Right lobe of liver (tissue), 6 donors: ENCODE results near the gene ADGRG6. TPM values are rescaled to one million over a fixed set of nuclear protein-coding genes. Genes with fewer than 3 reads are reported as not detected.
A peak's percentile ranks its signal among the peaks of the same experiment; 100 is the strongest.

Source experiments
- ATAC-seq, 4 donors: fragments of 200-7000 bp; cut with Tn5 transposase; one replicate each; pipeline ENCODE4 v1.9.1; 2020; ENCODE audit warnings: mild to moderate bottlenecking in 4 of 4, moderate library complexity in 4 of 4
- DNase-seq, 3 donors: peaks; one replicate each; pipeline ENCODE4 v3.0.0-alpha.2; 2020
- H3K27ac ChIP-seq, 3 donors: fragments of 200-600 bp; one replicate each; pipeline ENCODE4 v1.8.0; 2022
- H3K27me3 ChIP-seq, 2 donors: fragments of 200-600 bp; one replicate each; pipeline ENCODE4 v1.8.0; 2022
- H3K36me3 ChIP-seq, 4 donors: fragments of 200-600 bp; sonication (generic) in 1 of 4; one replicate each; pipeline versions ENCODE4 v1.5.1 to v1.8.0; 2017 to 2022; ENCODE audit warnings: control low read depth in 1 of 4
- H3K4me1 ChIP-seq, 4 donors: fragments of 200-600 bp; sonication (generic) in 1 of 4; one replicate each; pipeline versions ENCODE4 v1.5.1 to v1.8.0; 2017 to 2022; ENCODE audit warnings: control low read depth in 1 of 4
- H3K4me3 ChIP-seq, 3 donors: fragments of 200-600 bp; one replicate each; pipeline ENCODE4 v1.8.0; 2022
- H3K9me3 ChIP-seq, 4 donors: fragments of 200-600 bp; sonication (generic) in 1 of 4; one replicate each; pipeline versions ENCODE4 v1.5.1 to v1.8.0; 2017 to 2022; ENCODE audit warnings: control low read depth in 1 of 4
- CTCF ChIP-seq, 4 donors: fragments of 200-600 bp in 3 of 4; fragments of 450-650 bp in 1 of 4; IDR thresholded peaks; one replicate each; pipeline versions ENCODE4 v1.5.1 to v1.8.0; 2016 to 2022; ENCODE audit warnings: antibody characterized with exemption in 4 of 4, mild to moderate bottlenecking in 2 of 4
- POLR2A ChIP-seq: fragments of 450-650 bp; IDR thresholded peaks from one replicate; pipeline ENCODE4 v1.6.1; 2017; ENCODE audit warnings: antibody characterized with exemption, mild to moderate bottlenecking
- WGBS: methylation state at CpG from one replicate; pipeline ENCODE4 v1.1.6; 2018; ENCODE audit warnings: low coverage, low lambda C conversion rate; ENCODE audit not compliant: insufficient coverage; ENCODE audit errors: missing lambda C conversion rate; 5-methylcytosine and 5-hydroxymethylcytosine counted together
- intact Hi-C, 2 donors: fragments of 100-400 bp; cut with DNase I; formaldehyde crosslinking; loops; one replicate each; pipeline versions ENCODE4 v1.11.2 to v1.14.1; 2022
- total RNA-seq, 6 experiments: library from RNA; depleted of rRNA in 2 of 6; stranded (reverse); fragments of >200 nt in 2 of 6; fragmentation: NEBNext Ultra II Directional in 3 of 6; extraction: Animal tissue kit (Norgen Biotek cat#: 25700) in 3 of 6; gene quantifications; one replicate each; pipeline versions ENCODE4 v1.1.0 to v1.2.4, GENCODE V29; 2016 to 2023
- donor health status: DM: no; HTN: yes; CAD: no.
- donor health status: DM: no; HTN: no; CAD: no.
- donor health status: DM: no; HTN: no; CAD: no.
- donor health status: DM: no; HTN: yes; CAD: no.
- donor health status: DM: no; HTN: yes; CAD: no.

The ADGRG6 gene
- total RNA-seq, 6 experiments from 2014 or later = 49.6 to 114 (median 94.6) TPM

GRCh38 chr6:142291512-142291911 is 10.3 kb upstream of the ADGRG6 start:
- DNase-seq (no peak), ATAC-seq (no peak)
- Histone ChIP-seq H3K27ac (no peak overlapping the region), H3K27me3 (no peaks in the 10 kb centered on the region), H3K4me3 (no peak overlapping the region), H3K36me3 (no peaks in the 10 kb centered on the region), H3K9me3 (no peaks in the 10 kb centered on the region), H3K4me1 (peaks cover 0 to 2% (median 0%) of the 10 kb centered on the region in 4 donors)
- WGBS = 76% methylated on average over 3 of the region's 3 CpGs
- TF ChIP-seq POLR2A (no peak), CTCF (IDR thresholded peaks at IDR 0.05) (no peak)
- intact Hi-C loops = no loop called here

GRCh38 chr6:142292166-142292924 is 9.5 kb upstream of the ADGRG6 start:
- DNase-seq (no peak), ATAC-seq (peak in 1 of 4 donors; percentile 29)
- Histone ChIP-seq H3K27ac (no peak overlapping the region), H3K4me3 (no peak overlapping the region), H3K4me1 (no peaks in the 10 kb centered on the region), H3K27me3 (no peaks in the 10 kb centered on the region), H3K36me3 (no peaks in the 10 kb centered on the region), H3K9me3 (no peaks in the 10 kb centered on the region)
- WGBS = 83% methylated on average over 2 of the region's 6 CpGs
- TF ChIP-seq POLR2A (no peak), CTCF (IDR thresholded peaks at IDR 0.05) (no peak)
- intact Hi-C loops = no loop called here

- H3K27ac ChIP-seq = no peak overlapping the region
- intact Hi-C loops = no loop called here
- H3K4me1 ChIP-seq = no peaks in the 10 kb centered on the region
- no peak for DNase-seq
- H3K27me3 ChIP-seq = no peaks in the 10 kb centered on the region
- TF ChIP-seq POLR2A = no peak
- TF ChIP-seq CTCF (IDR thresholded peaks at IDR 0.05) = no peak
- no peaks in the 10 kb centered on the region for H3K9me3 ChIP-seq
- no peak overlapping the region for H3K4me3 ChIP-seq
- H3K36me3 ChIP-seq = no peaks in the 10 kb centered on the region
- 97% methylated on average over 2 of the region's 2 CpGs for WGBS
- ATAC-seq = no peak
These were observed 8.7 kb upstream of the ADGRG6 start for GRCh38 chr6:142293121-142293520.

GRCh38 chr6:142294679-142295078 is 7.1 kb upstream of the ADGRG6 start:
- no peaks in the 10 kb centered on the region for H3K27me3 ChIP-seq
- H3K9me3 ChIP-seq = no peaks in the 10 kb centered on the region
- DNase-seq (no peak), ATAC-seq (peak; percentile 45 to 67 (median 51))
- H3K4me3 ChIP-seq = no peak overlapping the region
- H3K4me1 ChIP-seq = no peaks in the 10 kb centered on the region
- no peaks in the 10 kb centered on the region for H3K36me3 ChIP-seq
- intact Hi-C loops = no loop called here
- no peak for TF ChIP-seq CTCF (IDR thresholded peaks at IDR 0.05)
- TF ChIP-seq POLR2A = no peak
- WGBS = 73% methylated on average over 1 of the region's 1 CpG
- no peak overlapping the region for H3K27ac ChIP-seq
